ENCODE results near the gene TTC28.
"Not testable (repeated sequence)": the region's sequence is repeated elsewhere in the genome, so short reads cannot be mapped to it uniquely, and the experiment has no call there.

DNA sequence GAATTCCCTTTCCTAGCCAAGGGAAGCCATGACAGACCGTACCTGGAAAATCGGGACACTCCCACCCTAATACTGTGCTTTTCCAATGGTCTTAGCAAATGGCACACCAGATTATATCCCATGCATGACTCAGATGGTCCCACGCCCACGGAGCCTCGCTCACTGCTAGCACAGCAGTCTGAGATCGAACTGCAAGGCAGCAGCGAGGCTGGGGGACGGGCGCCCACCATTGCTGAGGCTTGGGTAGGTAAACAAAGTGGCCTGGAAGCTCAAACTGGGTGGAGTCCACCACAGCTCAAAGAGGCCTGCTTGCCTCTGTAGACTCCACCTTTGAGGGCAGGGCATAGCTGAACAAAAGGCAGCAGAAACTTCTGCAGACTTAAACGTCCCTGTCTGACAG lies 150.5 kb downstream of the TTC28 start:
- not testable (repeated sequence) for TF ChIP-seq CTCF (IDR thresholded peaks at IDR 0.05; ENCODE audit: insufficient read depth, low read length, poor library complexity, severe bottlenecking); EZH2phosphoT487 (conservative IDR thresholded peaks at IDR 0.05; ENCODE audit: low read length)

All from SU-DHL-6 (cell line).